CD4-positive, alpha-beta T cell treated with Interleukin-15 for 4 hours (primary cell): ENCODE data around the gene IBA57.
A peak's percentile ranks its signal among the peaks of the same experiment; 100 is the strongest.

Experiments
- DNase-seq: peaks from one replicate; pipeline ENCODE4 v3.0.0-alpha.2; 2020; ENCODE audit warnings: low spot score

Gene IBA57

DNA sequence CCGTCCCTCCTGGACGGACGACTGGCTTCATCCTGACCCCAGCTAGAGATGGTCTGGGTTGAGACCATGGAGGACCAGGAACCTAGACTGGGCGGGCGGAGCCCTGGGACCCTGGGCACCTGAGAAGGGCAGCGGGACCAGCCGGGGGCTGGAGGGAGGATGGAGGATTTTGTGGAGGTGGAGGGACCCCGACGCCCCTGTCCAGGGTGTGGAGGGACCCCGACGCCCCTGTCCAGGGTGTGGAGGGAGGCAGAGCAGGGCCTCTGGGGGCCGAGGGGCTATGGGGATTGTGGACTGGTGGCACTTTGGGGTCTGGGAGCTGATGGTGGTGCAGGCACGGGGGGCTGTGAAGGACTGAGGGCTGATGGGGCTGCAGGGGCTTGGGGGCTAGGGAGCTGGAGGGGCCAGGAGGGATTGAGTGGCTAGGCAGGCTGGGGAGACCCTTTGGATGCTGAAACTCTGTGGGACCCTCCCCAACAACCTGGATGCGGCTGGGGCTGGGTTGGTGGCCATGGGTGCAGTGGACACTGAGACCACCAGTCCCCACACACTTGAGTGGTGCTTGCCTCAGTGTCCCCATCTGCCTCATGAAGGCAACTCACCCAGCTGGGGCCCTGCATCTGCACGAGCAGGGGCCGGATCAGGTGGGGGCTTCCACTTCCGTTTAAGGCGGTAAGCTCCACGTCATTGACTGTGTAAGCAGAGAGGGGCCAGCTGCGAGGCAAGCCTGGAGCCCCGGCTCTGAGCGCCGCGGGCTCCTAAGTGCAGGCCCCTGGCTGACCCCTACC lies 8.5 kb upstream of the IBA57 start:
- DNase-seq, result no peak

GRCh38 chr1:228157729-228158126 lies 7.9 kb upstream of the IBA57 start:
- no peak for DNase-seq

GRCh38 chr1:228158151-228159007 lies 7.2 kb upstream of the IBA57 start:
- DNase-seq, result no peak

- DNase-seq, result no peak
Observed at GRCh38 chr1:228159008-228159665, 6.5 kb upstream of the IBA57 start.

GRCh38 chr1:228160201-228160761 lies 5.3 kb upstream of the IBA57 start:
- DNase-seq, result no peak

GRCh38 chr1:228161362-228161761 lies 4.2 kb upstream of the IBA57 start:
- no peak for DNase-seq

- DNase-seq, result no peak
Observed at GRCh38 chr1:228161866-228162265, 3.7 kb upstream of the IBA57 start.

DNA sequence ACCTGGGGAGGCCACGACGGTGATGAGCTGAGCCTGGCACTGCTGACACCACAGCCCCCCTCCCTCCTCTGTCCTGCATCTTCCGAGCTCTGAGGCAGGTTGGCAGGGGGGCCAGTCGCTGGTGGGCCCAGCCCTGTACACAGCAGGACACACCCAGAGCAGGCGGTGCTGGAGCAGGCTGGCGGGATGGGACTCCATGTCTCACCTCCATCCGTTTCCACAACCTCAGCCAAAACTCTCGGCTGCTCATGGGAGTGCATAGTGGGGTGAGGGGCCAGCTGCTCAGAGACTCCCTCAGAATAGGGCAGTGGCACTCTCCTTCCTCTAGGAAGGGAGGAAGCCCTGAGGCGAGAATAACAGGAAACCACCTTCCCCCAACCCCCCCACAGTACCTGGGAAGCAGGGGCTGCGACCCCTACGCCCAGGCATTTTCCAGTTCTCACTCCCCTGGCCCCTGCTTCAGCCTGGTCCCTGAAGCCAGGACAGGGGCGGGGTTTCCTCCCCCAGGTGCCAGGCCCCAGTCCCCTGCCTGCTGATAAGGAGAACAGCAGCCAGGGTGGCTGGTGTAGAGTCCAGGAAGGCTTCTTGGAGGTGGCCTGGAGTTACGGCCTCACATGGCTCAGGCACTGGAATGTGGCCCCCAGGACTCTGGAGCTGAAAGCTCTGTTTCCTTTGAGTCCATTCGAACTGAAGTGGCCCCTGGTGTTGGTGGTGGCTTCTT lies 3.2 kb upstream of the IBA57 start:
- no peak for DNase-seq

DNA sequence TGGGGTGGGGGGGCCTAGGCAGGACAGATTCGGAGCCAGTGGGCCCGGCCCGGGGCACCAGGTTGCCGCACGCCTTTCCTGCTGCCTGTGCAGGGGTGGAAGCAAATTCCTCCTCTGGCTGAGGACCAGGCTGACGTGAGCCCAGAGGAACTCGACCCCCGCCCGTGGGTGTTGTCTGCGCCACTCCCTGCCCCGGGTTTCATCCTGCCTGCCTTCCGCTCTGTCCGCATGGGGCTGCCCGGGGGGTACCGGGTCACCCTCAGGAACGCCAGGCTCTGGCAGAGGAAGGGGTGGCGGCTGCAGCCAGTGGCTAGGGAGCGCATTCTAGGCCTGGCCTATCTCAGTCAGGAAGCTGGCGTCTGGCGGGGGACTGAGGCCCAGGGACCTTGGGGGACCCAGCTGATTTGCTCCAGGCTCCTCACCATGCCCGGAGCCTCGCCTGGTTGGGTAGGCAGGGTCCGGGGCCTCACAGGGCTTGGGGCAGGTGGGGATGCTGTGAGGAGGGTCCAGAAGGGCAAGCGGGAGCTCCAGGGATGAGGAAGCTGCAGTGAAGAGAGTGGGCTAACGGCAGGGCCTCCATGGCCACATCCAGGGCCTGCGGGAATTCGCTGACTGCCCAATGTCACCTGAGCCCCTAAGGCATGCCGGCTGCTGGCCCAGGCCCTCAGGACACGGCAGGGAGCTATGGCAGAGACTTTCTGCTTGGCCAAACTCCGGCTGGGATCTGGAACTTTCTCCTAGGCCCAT lies 2.4 kb upstream of the IBA57 start:
- no peak for DNase-seq

DNA sequence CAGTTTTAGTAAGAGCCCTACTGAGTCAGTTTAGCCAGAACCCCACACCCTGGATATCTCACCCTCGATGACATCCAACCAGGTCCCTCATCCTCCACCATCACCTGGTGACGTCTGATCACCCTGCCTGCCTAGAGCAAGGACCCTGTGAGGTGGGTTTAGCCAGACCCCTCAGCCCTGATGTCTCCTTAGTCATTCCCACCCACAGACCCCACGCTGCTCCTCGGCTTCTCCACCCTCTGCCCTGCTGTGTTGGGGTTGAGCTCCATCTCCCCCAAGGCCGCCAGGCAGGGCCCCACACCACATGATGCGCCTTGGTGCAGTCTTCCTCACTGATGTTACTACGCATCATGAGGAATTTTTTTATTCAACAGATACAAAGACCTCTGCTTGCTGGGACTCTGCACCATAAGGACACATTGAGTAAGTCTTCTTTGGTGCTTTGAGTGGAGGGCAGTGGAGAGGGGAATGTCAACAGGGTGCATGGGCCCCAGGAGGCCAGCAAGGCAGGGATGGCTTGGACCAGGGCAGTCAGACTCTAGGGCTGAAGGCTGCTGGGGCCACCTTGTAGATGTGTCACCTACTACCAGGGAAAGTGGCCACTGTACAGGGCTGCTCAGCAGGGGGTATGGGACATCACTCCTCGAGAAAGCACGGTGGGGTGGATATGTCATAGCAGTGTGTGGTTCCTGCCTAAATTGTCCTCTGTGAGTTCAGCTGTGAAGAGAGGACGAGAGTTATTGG lies 1.7 kb upstream of the IBA57 start:
- DNase-seq, result no peak

DNA sequence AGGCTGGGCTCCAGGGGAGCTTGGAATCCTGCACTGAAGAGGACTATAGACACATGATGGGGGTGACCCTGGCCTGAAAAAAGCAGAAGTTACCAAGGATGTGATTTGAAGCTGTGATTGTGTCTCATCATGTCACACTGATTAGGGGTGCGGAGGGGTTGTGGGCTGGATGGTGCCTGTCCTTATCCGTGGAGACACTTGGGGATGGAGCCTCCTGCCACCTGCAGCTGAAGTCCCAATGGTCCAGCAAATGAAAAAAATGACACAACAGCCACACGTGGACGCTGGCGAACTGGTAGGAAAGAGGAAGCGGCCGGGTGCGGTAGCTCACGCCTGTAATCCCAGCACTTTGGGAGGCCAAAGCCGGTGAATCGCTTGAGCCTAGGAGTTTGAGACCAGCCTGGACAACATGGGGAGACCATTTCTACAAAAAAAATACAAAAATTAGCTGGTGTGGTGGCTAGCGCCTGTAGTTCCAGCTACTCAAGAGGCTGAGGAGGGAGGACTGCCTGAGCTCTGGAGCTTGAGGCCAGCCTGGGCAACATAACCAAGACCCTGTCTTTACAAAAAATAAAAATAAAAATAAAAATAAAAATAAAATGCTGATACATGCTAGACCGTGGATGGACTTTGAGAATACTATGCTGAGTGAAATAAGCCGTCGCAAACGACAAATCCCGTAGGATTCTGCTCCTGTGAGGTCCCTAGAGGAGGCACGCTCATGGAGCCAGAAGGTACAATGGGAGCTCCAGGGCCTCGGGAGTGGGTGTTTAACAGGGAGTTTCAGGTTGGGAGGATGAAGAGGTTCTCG lies 838 bp upstream of the IBA57 start:
- DNase-seq, result no peak

DNA sequence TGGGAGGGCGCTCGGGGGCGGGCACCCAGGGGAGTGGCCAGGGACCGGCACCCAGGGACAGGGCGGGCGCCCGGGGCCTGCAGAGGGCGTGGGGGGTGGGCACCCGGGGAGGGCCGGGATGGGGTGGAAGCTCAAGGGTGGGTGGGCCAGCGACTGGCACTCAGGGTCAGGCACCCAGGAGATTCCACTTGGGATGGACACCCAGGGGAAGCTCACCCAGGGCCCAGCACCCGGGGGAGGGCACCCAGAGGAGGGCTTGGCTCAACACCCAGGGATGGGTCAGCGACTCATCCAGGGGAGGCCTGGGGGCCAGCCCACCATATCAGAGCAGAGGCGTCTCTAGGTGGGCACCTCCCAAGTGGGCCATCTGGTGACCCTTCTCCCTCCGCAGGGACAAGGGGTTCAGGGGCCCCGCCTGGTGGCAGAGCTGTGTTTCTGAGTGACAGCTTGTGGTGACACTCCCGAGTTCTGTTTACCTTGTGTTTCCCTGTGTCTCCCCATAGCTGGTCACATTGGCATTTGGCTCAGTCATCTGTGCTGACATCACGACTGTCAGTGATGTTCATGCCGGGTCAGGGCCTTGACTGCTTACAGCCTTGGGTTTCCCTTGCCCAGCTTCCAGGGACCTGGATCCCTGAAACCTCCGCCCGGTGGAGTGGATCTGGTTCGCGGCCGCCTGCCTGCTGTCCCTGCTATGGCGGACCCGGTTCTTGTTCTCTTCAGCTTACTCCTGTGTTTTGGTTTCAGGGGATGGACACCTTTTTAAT lies 749 bp downstream of the IBA57 start:
- peak; percentile 60 for DNase-seq

DNA sequence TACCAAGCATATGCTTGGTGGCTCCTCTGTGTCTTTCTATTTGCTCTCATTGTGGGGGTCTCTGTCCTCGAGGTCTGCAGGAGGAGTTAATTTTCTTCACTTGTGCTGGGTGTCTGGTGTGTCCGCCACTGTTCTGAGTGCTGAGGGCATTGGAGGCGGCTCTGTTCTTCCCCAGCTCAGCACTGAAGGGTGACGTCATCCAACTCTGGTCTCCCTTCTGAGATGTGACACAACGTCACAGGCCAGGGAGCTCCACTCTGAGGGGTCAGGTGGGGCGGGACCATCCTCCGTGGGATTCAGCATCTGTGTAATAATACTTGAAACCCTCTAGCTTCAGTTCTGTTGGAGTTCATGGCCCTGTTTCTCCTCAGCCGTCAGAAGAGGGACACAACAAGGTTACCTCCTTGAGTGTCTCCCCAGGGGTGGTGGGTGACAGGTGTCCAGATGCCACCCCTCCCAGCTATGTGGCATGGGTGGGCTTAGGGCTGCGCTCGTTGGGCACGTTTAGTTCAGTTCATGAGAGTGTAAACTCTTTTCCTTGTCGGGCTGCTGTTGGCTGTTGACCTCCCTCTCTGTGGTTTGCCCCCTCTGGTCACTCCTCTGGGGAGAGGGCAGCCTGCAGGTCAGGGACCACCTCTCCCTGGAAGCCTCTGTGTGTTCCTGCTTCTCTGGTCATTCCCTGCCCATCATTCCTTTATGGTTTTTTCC lies 3.1 kb downstream of the IBA57 start:
- no peak for DNase-seq

- DNase-seq, result no peak
Observed at GRCh38 chr1:228169345-228169744, 3.7 kb downstream of the IBA57 start.

DNA sequence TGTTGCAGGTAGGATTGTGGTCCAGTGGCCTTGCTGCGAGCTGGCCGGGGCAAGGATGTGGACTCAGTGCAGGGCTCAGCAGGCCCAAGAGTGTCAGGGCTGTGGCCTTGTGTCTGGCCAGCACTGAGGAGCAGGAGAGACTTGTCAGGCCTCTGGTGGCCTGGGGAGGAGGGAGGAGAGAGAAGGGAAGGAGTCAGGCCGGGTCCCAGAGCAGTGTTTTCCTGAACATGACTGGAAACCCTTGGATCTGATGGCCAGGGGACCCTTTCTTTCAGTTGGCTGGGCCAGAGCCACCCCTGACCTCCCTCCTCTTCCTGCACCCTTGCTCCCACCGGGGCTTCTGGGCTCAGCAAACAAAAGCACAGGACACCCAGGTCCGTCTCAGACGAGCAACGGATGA lies 5.1 kb downstream of the IBA57 start:
- DNase-seq, result no peak

DNA sequence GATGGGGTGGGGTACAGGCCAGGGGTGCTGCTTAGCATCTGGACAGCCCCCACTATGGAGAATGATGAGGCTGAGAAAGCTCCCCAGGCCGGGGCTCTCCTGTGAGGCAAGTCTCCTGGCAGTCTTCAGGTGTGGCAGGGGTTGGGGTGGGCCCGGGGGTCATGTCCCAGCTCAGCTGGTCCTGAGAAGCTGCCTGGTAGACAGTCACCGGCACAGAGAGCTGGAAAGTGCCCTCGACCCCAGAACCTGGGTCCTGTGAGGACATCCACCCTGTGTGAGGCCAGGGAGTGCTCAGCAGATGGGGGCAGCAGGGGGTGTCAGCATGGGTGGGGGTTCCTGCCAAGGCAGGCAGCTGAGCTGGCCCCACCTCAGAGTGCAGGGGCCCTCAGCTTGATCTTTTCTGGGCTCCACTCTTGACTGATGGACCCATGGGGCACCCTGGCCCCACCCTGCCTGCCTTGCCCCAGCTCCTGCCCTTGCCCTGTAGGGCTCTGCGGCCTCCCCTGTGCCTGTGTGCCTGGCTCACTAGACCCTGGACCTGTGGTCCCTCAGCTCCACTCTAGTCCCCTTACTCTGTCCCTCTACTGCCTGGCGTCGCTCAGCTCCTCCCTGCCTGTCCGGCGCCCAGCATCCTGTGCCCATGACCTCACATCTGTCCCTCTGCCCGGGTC lies 5.8 kb downstream of the IBA57 start:
- DNase-seq, result no peak
